Measurements from ENCODE around the gene PARD3B. TPM values are rescaled to one million over a fixed set of nuclear protein-coding genes. Genes with fewer than 3 reads are reported as not detected.

Gene PARD3B
- total RNA-seq, 4 donors from 2014 or later: 27.8 to 39.3 (median 33.7) TPM

GRCh38 chr2:205408696-205409095 is 863.4 kb downstream of the PARD3B start:
- DNase-seq (ENCODE audit: low spot score) (no peak), ATAC-seq (ENCODE audit: low FRiP score) (no peak)
- TF ChIP-seq CTCF (IDR thresholded peaks at IDR 0.05): no peak

GRCh38 chr2:205409411-205409810 is 864.1 kb downstream of the PARD3B start:
- DNase-seq (ENCODE audit: low spot score): no peak
- no peak for TF ChIP-seq CTCF (IDR thresholded peaks at IDR 0.05)
- no peak for ATAC-seq (ENCODE audit: low FRiP score)

GRCh38 chr2:205411558-205411957 is 866.3 kb downstream of the PARD3B start:
- TF ChIP-seq CTCF (IDR thresholded peaks at IDR 0.05): no peak
- ATAC-seq (ENCODE audit: low FRiP score) (no peak), DNase-seq (ENCODE audit: low spot score) (no peak)

GRCh38 chr2:205424326-205424725 is 879.1 kb downstream of the PARD3B start:
- ATAC-seq (ENCODE audit: low FRiP score): no peak
- DNase-seq (ENCODE audit: low spot score): no peak
- no peak for TF ChIP-seq CTCF (IDR thresholded peaks at IDR 0.05)

- TF ChIP-seq CTCF (IDR thresholded peaks at IDR 0.05): no peak
- DNase-seq (ENCODE audit: low spot score) (no peak), ATAC-seq (ENCODE audit: low FRiP score) (no peak)
Measured at GRCh38 chr2:205425102-205425501, 879.8 kb downstream of the PARD3B start.

- ATAC-seq (ENCODE audit: low FRiP score) (no peak), DNase-seq (ENCODE audit: low spot score) (no peak)
- TF ChIP-seq CTCF (IDR thresholded peaks at IDR 0.05): no peak
Measured at GRCh38 chr2:205427112-205427511, 881.8 kb downstream of the PARD3B start.

- TF ChIP-seq CTCF (IDR thresholded peaks at IDR 0.05): no peak
- ATAC-seq (ENCODE audit: low FRiP score) (no peak), DNase-seq (ENCODE audit: low spot score) (no peak)
Measured at GRCh38 chr2:205428811-205429210, 883.5 kb downstream of the PARD3B start.

Data from omental fat pad (tissue), 4 donors.